Suppressor macrophage (primary cell): ENCODE data around the gene ANKRD49.

Experiments used
- DNase-seq, 4 experiments: peaks; one replicate each; pipeline ENCODE4 v3.0.0-alpha.2; 2020 to 2022

ANKRD49 gene

DNA sequence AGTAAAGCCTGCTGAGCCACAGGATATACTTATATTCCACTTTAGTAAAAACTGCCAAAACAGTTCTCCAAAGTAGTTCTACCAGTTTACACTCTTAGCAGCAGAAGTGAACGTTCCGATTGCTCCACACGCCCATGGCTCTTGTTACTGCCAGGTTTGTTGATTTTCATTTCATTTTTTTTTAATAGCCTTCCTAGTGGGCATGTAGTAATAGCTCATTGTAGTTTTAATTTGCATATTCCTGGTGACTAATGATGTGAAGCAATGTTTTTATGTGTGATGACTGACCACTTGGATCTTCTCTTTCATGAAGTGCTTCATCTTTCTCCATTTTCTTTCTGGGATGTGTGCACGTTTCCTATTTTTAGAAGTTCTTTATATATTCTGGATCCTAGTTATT, 13.7 kb downstream of the ANKRD49 start:
- no peak for DNase-seq

DNA sequence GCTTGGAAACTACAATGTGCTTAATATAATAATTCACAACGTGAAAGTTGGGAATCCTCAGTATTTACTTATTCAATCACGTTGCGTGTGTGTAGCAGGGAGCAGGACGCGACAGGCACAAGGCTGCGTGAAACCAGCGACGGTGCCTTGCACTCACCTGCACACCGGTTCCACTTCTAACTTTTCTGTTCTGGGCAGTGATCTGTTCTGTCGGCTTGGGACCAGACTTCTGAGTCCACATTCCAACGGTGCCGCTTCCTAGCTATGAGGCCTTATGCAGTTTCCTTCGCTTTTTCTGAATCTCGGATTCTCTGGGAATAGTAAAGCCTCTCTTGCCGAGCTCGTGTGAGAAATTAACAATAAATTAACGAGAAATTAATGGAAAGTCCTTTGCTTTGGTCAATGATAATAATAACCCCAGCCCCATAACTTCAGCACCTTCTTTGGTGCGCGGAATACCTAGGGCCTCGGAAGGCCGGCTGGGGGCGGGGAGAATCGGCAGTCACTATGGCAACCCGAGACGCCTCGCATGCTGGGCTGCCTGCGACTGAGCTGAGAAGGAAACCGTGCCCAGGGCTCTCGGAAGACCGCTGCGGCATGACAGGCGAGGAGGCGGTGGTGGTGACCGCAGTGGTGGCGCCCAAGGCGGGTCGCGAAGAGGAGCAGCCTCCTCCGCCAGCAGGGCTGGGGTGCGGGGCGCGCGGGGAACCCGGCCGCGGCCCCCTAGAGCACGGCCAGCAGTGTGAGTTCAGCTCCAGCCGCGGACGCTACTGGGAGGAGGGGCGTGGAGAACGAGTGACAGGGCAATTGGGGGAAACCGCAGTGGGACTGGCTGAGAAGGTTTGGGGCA, 18.4 kb downstream of the ANKRD49 start, which contains the start of gene C11orf97:
Gene C11orf97, plus strand, starts transcription at position 530 of the 850 bp plus-strand sequence. Its CDS starts 68 bp downstream, at position 598.
- DNase-seq: peak; percentile 39 to 77 (median 62)

DNA sequence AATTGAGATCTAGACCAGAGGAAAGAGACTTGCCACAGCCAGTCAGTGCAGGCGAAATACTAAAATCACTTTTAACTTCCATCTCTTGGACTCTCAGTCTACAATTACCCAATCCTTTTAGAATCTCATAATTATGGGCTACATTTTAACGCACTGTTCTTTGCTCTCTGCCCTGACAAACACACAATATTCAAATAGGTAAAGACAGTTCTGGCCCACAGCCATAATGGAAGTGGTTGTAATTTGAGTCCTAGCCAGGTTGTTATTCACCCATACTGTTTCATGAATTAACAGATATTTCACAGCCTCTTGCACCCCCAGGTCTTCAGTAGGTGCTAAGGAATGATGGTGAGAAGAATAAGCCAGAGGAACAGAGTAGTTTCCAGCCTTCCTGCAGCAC, 19.3 kb downstream of the ANKRD49 start:
- DNase-seq: peak in 1 of 4 experiments; percentile 33

DNA sequence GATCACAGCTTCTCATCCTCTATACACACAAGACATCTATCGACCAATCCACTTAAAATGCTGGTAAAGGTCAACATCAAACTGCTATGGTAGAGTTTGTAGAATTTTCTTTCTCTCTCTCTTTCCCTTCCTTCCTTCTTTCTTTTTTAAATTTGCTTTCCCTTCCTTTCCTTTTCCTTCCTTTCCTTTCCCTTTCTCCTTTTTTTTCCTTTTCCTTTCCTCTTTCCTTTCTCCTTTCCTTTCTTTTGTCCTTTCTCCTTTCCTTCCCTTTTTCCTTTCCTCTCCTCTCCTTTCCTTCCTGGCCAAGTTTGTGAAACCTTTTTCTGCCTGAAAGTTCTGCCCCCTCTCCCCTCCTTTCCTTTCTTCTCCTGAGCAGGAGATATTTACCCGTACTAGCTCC, 21.6 kb downstream of the ANKRD49 start:
- no peak for DNase-seq

DNA sequence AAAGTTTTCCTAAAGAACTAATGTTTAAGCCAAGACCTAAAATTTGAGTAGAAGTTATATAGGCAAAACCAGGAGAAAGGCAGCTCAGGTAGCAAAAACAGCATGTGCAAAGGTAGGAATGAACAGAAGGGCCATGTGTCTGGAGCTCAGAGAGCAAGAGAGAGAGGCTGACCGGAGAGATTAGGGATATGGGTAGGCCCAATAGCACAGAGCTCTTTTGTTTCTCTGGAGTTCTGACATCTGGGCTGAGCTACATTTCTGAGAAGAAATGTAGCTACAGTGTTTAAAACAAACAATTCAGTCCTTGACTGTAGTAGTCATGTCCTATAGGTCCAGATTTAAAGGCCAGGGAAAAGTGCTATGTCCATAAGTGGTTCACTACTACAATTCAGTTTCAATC, 22.9 kb downstream of the ANKRD49 start:
- no peak for DNase-seq

DNA sequence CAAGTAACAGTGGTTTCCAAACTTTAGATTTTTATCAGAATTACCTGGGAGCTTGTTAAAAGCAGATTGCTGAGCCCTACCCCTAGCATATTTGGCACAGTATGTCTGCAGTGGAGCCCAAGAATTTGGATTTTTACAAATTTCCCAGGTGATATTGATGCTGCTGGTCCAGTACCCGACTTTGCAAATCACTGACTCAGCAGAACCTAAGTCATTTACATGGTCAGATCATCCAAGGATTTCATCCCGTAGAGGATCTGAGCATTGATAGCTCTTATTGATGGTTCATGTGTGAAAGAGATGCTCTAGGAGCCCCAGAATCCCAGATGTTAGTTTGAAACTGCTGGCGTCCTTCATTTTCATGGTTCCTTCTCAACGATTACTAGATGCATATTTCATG, 24.5 kb downstream of the ANKRD49 start:
- no peak for DNase-seq

DNA sequence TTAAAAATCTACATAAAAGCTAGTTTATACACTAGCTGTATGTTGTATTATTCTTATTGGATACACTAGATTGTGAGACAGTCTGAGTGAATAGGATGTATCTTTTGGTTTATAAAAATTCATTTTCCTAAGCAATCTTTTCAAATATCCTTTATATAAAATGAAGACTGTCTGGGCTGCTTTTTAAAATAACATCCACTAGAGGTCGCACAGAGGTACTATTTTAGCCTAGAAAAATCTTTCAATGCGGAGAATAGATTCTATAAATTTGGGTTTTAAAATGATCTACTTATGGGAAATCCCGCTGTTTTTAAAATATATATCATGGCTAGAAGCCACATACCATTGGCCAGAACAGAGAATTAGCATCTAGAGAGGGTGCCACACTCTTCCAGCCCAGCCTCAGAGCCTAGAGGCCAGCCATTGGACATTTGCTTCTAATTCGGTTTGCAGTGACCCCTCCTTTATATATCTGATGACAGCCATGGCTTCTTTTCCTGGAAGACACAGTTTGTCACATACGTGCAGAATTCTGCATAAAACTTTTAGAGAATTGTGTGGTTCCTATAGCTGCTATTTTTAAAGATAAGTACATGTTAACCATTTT, 25.8 kb downstream of the ANKRD49 start:
- DNase-seq: peak; percentile 51 to 79 (median 67)

DNA sequence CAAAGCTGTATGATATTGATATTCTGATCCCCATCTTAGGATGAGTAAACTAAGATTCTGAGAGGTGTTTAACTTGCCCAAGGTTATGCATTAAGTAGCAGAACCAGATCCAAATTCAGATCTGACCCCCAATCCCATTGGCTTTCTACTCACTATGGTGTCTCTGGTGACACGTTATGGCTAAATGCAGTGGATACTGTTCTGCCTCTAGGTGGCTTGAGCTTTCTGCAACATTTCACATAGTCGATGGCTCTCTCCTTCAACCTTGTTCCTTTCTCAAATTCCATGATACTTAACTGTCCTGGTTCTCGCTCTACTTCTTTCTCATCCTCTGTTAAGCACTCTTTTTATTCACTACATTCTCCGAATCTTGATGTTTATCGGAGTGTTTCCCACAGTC, 27.9 kb downstream of the ANKRD49 start:
- peak; percentile 29 to 60 (median 50) for DNase-seq

DNA sequence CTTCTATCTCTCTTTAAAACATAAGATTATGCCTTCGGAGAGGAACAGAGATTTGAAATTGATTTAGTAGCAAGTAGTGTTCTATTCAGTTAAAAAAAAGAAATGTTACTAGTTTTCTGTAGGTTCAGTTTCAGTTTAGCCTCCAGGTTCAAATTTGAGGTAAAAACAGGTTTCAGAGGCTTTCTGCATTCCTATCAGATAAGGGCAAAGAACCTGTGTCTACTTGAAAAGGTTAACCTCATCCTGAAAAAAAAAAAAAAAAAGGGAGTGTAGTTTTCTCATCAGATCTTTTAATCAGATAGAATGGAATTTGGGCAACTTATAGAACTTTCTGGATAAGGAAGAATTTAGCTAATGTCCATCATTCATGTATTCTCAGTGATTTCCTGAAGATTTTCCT, 30.6 kb downstream of the ANKRD49 start:
- no peak for DNase-seq

DNA sequence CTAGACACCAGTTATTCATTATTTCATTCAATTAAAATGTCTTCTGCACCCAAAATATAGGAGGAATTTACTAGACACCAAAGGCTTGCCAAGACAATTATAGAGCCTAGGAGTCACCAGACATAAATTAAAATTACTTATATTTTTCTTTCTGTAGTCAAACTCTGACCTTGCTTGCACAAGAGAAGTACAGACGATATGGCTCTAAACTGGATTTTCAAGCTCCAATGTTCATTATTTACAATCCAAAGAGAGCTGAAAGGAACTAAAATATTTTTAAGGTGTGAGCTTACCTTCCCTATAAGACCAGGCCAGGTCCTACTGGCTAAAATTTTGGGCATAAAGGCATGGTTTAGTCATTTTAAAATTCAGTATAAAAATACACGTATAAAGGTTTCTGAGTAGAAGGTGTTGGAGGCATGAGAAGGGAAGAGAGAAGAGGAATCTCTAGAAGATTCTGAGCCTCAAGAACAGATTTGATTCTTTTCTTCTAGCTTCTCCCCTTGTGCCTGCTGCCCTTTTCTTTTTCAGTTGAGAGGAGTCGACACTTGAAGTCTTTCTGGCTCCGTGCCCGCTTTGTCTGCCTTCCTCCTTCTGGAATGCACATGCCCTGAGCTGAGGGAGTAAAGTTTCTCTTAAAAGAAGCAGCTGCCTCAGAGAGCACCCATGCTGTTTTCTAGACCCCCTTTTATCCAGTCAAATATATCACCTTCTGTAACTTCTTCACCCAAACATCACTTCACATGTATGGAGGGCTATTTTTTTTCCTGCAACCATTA, 32.0 kb downstream of the ANKRD49 start:
- peak; percentile 81 to 94 (median 87) for DNase-seq

DNA sequence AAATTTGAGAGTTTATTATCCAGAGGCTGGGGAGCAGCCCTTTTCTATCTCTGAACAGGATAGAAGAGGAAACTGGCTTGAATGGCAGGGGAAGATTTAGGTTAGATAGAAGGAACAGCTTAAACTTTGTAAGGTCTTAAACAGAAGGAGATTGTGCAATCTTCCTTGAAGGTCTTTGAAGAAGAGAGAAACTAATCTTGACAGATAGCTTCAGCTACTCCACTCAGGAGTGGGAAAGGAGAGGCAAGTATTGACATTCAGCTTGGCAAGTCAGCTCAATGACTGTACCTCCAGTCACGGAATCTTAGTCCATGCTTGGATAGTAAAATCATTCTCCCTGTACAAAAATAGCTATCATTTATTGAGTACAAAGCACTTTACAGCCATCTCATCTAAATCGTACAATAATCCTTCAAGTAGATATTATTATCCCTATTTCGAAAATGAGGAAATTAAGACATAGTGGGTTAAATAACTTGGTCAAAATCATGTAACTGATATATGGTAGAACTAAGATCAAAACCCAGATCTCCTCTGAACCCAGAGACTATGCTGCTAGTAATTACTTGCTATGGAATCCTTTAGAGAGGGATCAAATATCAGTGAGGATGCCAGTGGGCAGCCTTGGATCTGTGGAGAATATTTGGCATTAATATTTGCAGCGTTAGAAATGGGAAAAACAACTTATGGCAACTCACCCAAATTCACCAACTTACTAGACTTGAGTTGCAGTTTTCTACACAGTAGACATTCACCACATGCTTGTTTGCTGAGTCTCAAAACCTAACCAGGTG, 33.1 kb downstream of the ANKRD49 start:
- DNase-seq: peak in 2 of 4 experiments; percentile 36 to 59

DNA sequence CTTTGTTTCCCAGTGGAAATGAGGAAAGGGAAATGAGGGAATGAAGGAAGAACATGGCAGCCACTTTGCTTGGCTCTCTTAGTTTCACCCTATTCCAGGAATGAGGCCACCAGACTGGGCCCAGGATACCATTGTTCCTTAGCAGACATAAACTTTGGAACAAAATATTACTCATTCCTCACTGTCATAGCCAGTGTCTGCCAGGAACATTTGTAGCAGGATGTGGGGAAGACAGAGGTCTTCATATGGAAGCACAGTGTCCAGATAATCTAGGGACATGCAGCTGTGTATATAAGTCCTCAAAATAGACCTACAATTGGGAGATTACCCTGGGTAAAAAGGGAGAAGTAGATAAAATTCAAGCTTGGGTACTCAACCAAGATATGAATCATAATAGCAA, 34.8 kb downstream of the ANKRD49 start:
- DNase-seq: no peak

DNA sequence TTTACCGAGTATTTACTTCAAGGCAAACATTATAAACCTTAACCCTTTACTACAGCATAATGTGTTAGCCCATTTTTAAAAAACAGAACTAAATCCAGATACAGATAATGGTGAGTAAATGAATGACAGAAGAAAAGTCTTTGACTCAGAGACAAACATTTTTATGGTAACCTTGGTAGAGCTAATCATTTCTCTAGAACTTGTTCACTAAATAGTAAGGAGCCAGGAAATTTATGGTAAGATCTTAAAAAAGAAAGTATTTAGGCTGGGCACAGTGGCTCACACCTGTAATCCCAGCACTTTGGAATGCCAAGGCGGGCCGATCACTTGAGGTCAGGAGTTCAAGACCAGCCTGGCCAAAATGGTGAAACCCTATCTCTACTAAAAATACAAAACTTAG, 38.4 kb downstream of the ANKRD49 start:
- no peak for DNase-seq

DNA sequence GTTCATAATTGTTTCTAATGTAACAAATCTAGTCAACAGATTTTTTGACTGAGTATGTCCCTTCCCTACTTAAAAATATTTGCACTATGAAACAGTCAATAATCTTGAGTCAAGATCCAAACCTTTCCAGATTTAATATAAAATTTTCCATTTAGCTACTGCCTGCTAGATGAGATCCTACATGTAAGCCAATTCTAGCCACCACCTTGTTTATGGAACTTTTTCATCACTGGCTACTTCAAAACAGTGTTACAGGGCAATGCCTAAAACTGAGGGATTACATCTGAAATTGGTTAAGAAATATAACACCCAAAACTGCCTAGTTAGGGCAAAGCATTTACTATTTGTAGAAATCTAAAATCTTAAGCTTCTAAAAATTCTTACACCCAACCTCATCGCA, 39.4 kb downstream of the ANKRD49 start:
- no peak for DNase-seq

DNA sequence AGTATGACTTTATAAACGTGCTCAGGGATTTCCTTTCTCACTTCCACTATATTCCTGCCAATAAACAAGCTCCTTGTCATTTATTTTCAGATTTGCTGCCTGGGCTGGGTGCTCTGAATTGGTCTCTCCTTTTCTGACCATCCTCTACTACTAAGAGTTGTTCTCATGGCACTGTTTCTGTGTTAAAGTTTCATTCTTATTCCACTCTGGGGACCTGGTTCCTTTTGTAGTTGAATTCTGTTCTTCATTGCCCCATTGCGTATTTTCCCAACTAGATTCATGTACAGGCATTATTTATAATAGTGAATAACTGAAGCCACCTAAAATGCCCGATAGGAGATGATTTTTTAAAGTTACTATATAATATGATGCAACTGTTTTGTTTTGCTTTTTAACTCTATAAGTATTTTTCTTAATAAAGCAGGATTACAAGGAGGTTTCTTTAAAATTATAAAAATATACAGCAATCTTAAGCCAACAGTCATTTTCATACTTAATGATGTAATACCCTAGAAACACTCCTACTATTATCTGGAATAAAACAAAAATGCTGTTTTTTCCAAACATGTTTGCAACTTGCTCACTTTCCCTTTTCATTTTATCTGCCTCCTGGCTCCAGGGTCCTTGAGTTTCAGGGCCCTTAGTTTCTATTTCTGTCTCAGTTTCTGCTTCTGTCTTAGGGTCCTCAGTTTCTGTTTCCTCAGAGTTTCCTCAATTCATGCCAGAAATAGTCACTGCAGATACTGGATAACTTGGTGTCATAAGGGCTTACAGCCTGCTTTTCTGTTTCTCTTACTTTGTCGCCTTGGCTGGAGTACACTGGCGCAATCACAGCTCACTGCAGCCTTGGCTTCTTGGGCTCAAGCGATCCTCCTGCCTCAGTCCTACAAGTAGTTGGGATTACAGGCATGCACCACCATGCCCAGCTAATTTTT, 40.2 kb downstream of the ANKRD49 start:
- DNase-seq: peak; percentile 51 to 72 (median 65)

DNA sequence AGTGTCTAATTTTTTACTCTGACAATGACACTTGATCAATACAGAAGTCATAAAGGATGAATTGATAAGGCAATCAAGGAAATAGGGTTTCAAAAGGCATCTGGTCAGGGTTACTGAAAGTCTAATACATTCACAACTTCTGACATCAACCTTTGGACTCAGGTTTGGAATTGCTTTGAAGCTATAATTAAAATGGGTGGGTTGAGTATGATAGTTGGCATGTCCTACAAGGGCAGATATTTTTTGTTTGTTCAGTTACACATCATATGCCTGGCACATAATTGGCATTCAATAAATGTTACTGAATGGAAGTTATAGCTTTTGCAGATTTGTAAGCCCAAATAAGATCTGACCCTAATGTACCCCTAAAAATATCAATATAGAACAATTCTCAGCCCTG, 42.6 kb downstream of the ANKRD49 start:
- DNase-seq: no peak

DNA sequence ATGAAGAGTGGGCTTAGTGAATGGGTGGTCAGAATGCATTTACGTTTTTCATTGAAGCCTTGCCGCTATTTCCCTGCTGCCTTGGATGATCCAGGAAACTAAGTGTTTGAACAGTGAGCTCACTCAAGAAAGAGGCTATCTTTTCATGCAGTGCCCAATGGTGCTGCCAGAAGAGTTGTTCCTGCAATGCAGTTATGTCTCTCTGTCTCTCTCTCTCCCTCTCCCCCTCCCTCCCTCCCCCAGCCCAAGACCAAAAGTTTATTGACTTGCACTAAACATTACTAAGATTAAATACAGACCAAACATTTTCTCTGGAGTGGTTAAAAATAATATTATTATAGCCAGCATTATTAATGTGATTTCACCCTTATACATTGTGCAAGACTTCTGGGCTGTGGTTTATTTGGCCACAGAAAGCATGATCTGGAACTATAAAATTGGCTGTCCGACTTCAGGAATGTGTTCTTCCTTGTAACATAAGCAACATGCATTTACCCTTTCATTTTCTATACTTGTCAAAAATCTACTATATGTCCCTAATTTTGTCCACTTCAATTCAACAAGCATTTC, 43.3 kb downstream of the ANKRD49 start:
- DNase-seq: peak in 3 of 4 experiments; percentile 25 to 47 (median 35)

DNA sequence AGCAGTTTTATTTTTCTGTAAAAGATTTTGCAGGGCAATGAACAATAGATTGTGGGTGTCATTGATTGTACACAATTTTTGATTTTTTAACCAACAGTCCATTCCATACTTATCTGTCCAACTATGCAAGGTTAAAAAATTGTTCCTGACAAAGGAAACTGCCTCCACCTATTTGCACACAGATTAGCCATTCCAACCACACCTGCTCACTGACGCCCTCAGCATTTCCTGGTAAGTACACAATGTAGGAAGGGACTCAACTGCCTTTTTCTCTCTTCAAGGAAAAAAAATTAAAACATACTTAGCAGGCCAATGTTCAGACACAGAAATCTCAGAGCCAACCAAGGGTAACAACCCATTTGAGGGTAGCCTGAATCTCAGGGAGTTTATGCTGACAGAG, 45.6 kb downstream of the ANKRD49 start:
- no peak for DNase-seq

DNA sequence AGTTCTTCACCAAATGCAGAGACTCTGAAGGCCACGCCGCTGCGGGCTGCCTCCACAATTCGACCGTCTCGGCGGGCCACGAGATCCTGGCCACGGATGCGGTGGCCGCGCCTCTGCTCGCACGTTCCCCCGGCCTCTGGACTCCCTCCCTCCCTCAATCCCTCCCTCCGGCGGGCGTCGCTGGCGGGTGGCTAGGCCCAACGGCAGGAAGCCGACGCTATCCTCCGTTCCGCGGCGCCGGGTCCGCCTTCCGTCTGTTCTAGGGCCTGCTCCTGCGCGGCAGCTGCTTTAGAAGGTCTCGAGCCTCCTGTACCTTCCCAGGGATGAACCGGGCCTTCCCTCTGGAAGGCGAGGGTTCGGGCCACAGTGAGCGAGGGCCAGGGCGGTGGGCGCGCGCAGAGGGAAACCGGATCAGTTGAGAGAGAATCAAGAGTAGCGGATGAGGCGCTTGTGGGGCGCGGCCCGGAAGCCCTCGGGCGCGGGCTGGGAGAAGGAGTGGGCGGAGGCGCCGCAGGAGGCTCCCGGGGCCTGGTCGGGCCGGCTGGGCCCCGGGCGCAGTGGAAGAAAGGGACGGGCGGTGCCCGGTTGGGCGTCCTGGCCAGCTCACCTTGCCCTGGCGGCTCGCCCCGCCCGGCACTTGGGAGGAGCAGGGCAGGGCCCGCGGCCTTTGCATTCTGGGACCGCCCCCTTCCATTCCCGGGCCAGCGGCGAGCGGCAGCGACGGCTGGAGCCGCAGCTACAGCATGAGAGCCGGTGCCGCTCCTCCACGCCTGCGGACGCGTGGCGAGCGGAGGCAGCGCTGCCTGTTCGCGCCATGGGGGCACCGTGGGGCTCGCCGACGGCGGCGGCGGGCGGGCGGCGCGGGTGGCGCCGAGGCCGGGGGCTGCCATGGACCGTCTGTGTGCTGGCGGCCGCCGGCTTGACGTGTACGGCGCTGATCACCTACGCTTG, 50.2 kb downstream of the ANKRD49 start, which contains the start of gene FUT4:
Gene FUT4, plus strand, starts transcription at position 227 of the 951 bp plus-strand sequence. Its CDS starts 213 bp downstream, at position 440.
- DNase-seq: peak; percentile 86 to 95 (median 92)
